Subcutaneous preadipocyte (primary cell): ENCODE data around the gene FGF9. TPM values are rescaled to one million over a fixed set of nuclear protein-coding genes. Genes with fewer than 3 reads are reported as not detected.

Experiments used
- total RNA-seq: library from RNA; depleted of rRNA; stranded (reverse); fragments of >200 nt; gene quantifications from 2 replicates; pipeline ENCODE4 v1.2.3, GENCODE V29; 2012

Gene FGF9
- total RNA-seq: not detected in 2 replicates

DNA sequence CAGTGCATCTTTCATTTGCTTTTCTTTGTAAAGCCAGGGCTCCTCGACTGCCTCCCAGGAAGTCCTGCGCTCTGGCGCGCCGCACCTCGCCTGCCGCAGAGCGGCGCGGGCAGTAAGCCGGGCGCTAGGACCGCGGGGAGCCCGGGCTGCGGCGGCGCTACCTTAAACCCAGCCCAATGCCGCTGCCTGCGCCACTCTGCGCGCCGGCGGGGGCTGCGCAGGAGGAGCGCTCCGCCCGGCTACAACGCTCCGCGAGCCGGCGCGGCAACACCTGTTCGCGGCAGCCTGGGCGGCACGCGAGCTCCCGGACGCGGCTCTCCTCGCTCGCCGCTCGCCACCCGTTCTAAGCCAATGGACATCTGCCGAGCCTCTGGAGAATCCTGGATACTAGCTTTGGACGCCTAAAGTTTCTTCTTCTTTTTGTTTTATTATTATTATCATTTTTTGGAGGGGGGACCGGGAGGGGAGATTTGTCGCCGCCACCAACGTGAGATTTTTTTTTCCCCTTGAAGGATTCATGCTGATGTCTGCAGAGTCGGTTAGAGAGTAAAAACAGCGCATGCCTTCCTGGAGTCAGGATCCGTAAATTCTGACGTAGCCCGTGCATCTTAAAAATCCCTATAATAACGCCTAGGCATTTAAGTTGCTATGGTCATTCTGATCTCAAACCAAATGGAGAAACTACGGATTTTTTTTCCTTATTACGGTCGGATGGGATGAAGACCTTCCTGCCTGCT lies at the start of gene FGF9:
TSS of gene FGF9 (plus strand) at position 191 of the 737 bp plus-strand sequence. CDS start 840 bp downstream, outside the sequence.

Other genes with a start within 250 kb of the FGF9 start
- gene ZDHHC20, start 211.8 kb upstream of the FGF9 start, total RNA-seq: 66.1 and 79.6 TPM in 2 replicates
- 24.0 and 27.6 TPM in 2 replicates for gene MICU2, start 66.9 kb upstream of the FGF9 start, total RNA-seq